Mammary epithelial cell (primary cell): ENCODE results near the gene UGT1A4.

Source experiments
- CTCF ChIP-seq, 2 donors: IDR thresholded peaks in 1 of 2; conservative IDR thresholded peaks in 1 of 2; 2 replicates each; pipeline ENCODE4 v1.5.1; 2011 to 2012; ENCODE audit warnings: inconsistent platforms in 2 of 2, low read length in 2 of 2, mild to moderate bottlenecking in 2 of 2, control low read depth in 1 of 2, low read depth in 1 of 2; ENCODE audit not compliant: insufficient read depth in 1 of 2; ENCODE audit errors: extremely low read depth in 1 of 2
- EZH2 ChIP-seq: IDR thresholded peaks from 2 replicates; pipeline ENCODE4 v1.6.1; 2012; ENCODE audit warnings: low read length, inconsistent platforms, borderline replicate concordance

GRCh38 chr2:233792720-233793119, 74.2 kb downstream of the UGT1A4 start:
- no peak for TF ChIP-seq CTCF (conservative IDR thresholded peaks at IDR 0.05 in 1 of 2, IDR thresholded peaks at IDR 0.05 in 1 of 2; ENCODE audit: extremely low read depth in 1 of 2, insufficient read depth in 1 of 2, low read depth in 1 of 2, low read length in 2 of 2)
- no peak for TF ChIP-seq EZH2
